Muscle layer of duodenum (tissue), 2 donors: Measurements from ENCODE around the gene VWA3B.
A peak's percentile ranks its signal among the peaks of the same experiment; 100 is the strongest.
"Not testable (repeated sequence)": the region's sequence is repeated elsewhere in the genome, so short reads cannot be mapped to it uniquely, and the experiment has no call there.

Experiments
- H3K27ac ChIP-seq: one replicate; pipeline ENCODE4 v1.7.0; 2013; ENCODE audit warnings: mild to moderate bottlenecking, low read length
- H3K27me3 ChIP-seq: one replicate; pipeline ENCODE4 v1.7.0; 2013; ENCODE audit warnings: low read depth, mild to moderate bottlenecking, control low read depth, low read length
- H3K36me3 ChIP-seq, 2 donors: one replicate each; pipeline ENCODE4 v1.7.0; 2013; ENCODE audit warnings: low read length in 2 of 2, control low read depth in 1 of 2, mild to moderate bottlenecking in 1 of 2; ENCODE audit not compliant: insufficient read depth in 2 of 2, control insufficient read depth in 1 of 2
- H3K4me1 ChIP-seq, 2 donors: one replicate each; pipeline ENCODE4 v1.7.0; 2013; ENCODE audit warnings: low read length in 2 of 2, mild to moderate bottlenecking in 2 of 2, control low read depth in 1 of 2, moderate library complexity in 1 of 2; ENCODE audit not compliant: insufficient read depth in 2 of 2, control insufficient read depth in 1 of 2
- H3K4me3 ChIP-seq, 2 donors: one replicate each; pipeline ENCODE4 v1.7.0; 2013; ENCODE audit warnings: low read length in 2 of 2, low read depth in 1 of 2, mild to moderate bottlenecking in 1 of 2
- H3K9me3 ChIP-seq, 2 donors: one replicate each; pipeline ENCODE4 v1.7.0; 2013; ENCODE audit warnings: low read length in 2 of 2, control low read depth in 1 of 2, mild to moderate bottlenecking in 1 of 2; ENCODE audit not compliant: control insufficient read depth in 1 of 2
- donor health status: healthy.

The VWA3B gene

DNA sequence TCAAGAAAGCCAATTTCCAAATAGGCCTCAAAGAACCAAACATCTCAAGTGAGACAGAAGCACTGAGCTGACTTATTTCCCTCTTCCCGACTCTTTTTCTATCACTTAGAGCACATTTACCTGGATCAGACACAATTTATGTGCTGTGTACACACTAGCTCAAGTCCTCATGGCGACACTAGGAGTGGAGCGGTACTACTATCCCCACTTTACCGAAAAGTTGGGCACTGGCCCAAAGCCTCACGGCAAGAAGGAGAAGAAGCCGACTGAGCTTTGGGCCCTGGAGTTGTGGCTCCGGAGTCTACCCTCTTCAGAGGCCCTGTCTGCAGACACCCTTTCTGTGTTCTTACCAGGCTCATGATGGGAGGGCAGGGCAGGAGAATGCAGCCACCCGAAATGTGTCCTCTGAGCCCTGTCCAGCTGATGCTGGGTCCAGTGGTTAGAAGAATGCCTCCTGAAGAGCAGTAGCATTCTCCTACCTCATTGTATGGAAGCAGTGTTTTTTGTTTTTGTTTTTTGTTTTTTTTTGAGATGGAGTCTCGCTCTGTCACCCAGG, 167.6 kb downstream of the VWA3B start:
- H3K36me3 ChIP-seq, result no peaks in the 10 kb centered on the region
- H3K4me1 ChIP-seq, result no peaks in the 10 kb centered on the region
- no peaks in the 10 kb centered on the region for H3K9me3 ChIP-seq
- H3K27ac ChIP-seq, result no peak overlapping the region
- H3K4me3 ChIP-seq, result no peak overlapping the region
- H3K27me3 ChIP-seq, result no peaks in the 10 kb centered on the region

- Histone ChIP-seq H3K27me3 (no peaks in the 10 kb centered on the region), H3K4me3 (no peak overlapping the region), H3K36me3 (no peaks in the 10 kb centered on the region), H3K27ac (no peak overlapping the region), H3K4me1 (no peaks in the 10 kb centered on the region), H3K9me3 (peaks cover 11 to 21% of the 10 kb centered on the region in 2 donors)
These were observed 171.9 kb downstream of the VWA3B start for GRCh38 chr2:98258906-98259305.

DNA sequence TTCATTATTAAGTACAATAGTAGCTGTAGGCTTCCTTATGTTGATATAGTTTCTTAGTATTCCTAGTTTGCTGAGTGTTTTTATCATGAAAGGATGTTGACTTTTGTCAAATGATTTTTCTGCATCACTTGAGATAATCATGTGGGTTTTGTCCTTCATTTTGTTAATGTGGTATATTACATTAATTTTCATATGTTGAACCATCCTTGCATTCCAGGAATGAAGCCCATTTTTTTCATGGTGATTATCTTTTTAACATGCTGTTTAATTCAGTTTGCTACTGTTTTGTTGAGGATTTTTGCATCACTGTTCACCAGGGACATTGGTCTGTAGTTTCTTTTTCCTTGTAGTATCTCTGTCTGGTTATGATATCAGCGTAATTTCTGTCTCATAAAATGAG, 176.4 kb downstream of the VWA3B start:
- no peak overlapping the region for H3K27ac ChIP-seq
- H3K9me3 ChIP-seq, result peaks cover 15 to 21% of the 10 kb centered on the region in 2 donors
- H3K27me3 ChIP-seq, result no peaks in the 10 kb centered on the region
- no peaks in the 10 kb centered on the region for H3K4me1 ChIP-seq
- H3K36me3 ChIP-seq, result no peaks in the 10 kb centered on the region
- H3K4me3 ChIP-seq, result no peak overlapping the region

DNA sequence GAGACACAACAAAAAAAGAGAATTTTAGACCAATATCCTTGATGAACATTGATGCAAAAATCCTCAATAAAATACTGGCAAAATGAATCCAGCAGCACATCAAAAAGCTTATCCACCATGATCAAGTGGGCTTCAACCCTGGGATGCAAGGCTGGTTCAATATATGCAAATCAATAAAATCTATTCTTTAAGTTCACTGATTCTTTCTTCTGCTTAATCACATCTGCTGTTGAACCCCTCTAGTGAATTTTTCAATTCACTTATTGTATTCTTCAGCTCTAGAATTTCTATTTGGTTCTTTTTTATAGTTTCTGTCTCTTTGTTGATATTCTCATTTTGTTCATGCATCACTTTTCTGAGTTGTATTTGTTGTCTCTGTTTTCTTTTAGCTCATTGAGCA, 181.3 kb downstream of the VWA3B start:
- H3K9me3 ChIP-seq, result peaks cover 7 to 10% of the 10 kb centered on the region in 2 donors
- H3K4me1 ChIP-seq, result peaks cover 0 to 17% of the 10 kb centered on the region in 2 donors
- H3K27me3 ChIP-seq, H3K27ac ChIP-seq, H3K36me3 ChIP-seq, H3K4me3 ChIP-seq: not testable (repeated sequence)

- Histone ChIP-seq H3K4me3 (no peak overlapping the region), H3K9me3 (no peaks in the 10 kb centered on the region), H3K4me1 (peaks cover 0 to 17% of the 10 kb centered on the region in 2 donors), H3K27me3 (no peaks in the 10 kb centered on the region), H3K36me3 (no peaks in the 10 kb centered on the region), H3K27ac (peak overlapping the region; percentile 23)
These were observed 182.3 kb downstream of the VWA3B start for GRCh38 chr2:98269274-98269673.

DNA sequence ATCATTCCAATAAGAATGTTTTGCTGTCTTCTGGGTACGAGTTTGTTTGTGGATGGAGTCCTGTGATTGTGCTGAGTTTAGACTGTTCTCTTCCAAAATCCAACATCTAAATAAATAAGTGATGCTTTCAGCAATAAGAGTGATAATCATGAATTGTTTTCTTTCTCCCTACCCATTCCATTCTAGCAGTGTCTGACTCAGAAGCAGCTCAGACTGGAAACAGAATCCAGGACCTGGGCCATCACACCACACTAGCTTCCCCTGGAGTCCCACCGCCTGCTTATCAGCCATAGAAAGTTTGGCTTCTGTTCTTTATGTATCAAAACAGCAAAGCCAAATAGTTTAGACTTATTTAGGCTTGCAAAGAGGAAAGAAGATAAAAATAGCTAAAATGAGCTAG, 182.9 kb downstream of the VWA3B start:
- Histone ChIP-seq H3K27me3 (no peaks in the 10 kb centered on the region), H3K9me3 (no peaks in the 10 kb centered on the region), H3K27ac (no peak overlapping the region), H3K4me3 (no peak overlapping the region), H3K4me1 (peaks cover 0 to 17% of the 10 kb centered on the region in 2 donors), H3K36me3 (no peaks in the 10 kb centered on the region)

- Histone ChIP-seq H3K27me3 (no peaks in the 10 kb centered on the region), H3K27ac (no peak overlapping the region), H3K9me3 (no peaks in the 10 kb centered on the region), H3K4me1 (peaks cover 0 to 10% of the 10 kb centered on the region in 2 donors), H3K4me3 (no peak overlapping the region), H3K36me3 (no peaks in the 10 kb centered on the region)
These were observed 190.3 kb downstream of the VWA3B start for GRCh38 chr2:98277162-98277859.

DNA sequence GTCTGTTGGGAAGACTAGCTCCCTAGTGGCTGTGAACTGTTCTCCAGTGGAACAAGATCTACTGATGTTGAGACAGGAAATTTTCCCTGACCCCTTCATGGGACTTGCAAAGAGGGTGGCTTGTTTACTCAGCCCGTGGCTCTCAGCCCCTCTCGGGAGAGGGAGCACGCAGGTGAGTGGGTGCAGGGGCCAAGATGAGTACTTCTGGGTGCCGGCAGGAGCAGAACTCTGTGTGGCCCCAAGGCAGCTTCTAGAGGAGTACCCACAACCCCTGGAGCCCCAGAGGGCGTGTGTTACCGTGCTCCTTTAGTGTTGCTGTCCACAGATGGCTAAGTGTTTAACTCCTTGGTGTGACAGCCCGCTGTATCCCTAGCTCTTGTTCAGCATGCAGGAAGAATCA, 191.1 kb downstream of the VWA3B start:
- no peaks in the 10 kb centered on the region for H3K36me3 ChIP-seq
- H3K4me3 ChIP-seq, result no peak overlapping the region
- peaks cover 0 to 10% of the 10 kb centered on the region in 2 donors for H3K4me1 ChIP-seq
- H3K27me3 ChIP-seq, result no peaks in the 10 kb centered on the region
- no peak overlapping the region for H3K27ac ChIP-seq
- H3K9me3 ChIP-seq, result no peaks in the 10 kb centered on the region

GRCh38 chr2:98280376-98281102, 193.6 kb downstream of the VWA3B start:
- H3K4me3 ChIP-seq, result no peak overlapping the region
- H3K27ac ChIP-seq, result peak overlapping the region; percentile 26
- H3K27me3 ChIP-seq, result no peaks in the 10 kb centered on the region

GRCh38 chr2:98281607-98282006, 194.6 kb downstream of the VWA3B start:
- Histone ChIP-seq H3K27ac (no peak overlapping the region), H3K27me3 (no peaks in the 10 kb centered on the region), H3K4me3 (no peak overlapping the region), H3K36me3 (no peaks in the 10 kb centered on the region), H3K9me3 (no peaks in the 10 kb centered on the region), H3K4me1 (peaks cover 0 to 10% of the 10 kb centered on the region in 2 donors)

More at GRCh38 chr2:98280376-98281102, 193.6 kb downstream of the VWA3B start:
- Histone ChIP-seq H3K9me3 (no peaks in the 10 kb centered on the region), H3K36me3 (no peaks in the 10 kb centered on the region), H3K4me1 (peaks cover 0 to 10% of the 10 kb centered on the region in 2 donors)

- Histone ChIP-seq H3K27ac (no peak overlapping the region), H3K4me3 (no peak overlapping the region)
These were observed 195.1 kb downstream of the VWA3B start for GRCh38 chr2:98282109-98282508.

More at GRCh38 chr2:98282109-98282508, 195.1 kb downstream of the VWA3B start:
- Histone ChIP-seq H3K36me3 (no peaks in the 10 kb centered on the region), H3K9me3 (no peaks in the 10 kb centered on the region), H3K4me1 (peaks cover 0 to 10% of the 10 kb centered on the region in 2 donors), H3K27me3 (no peaks in the 10 kb centered on the region)
